NT2/D1 (cell line): ENCODE data around the gene SORCS3.

ENCODE experiments used
- SUZ12 ChIP-seq: IDR thresholded peaks from 2 replicates; pipeline ENCODE4 v1.6.1; 2011; ENCODE audit not compliant: insufficient read length, insufficient read depth; ENCODE audit errors: extremely low read depth
- ZNF274 ChIP-seq: IDR thresholded peaks from 2 replicates; pipeline ENCODE4 v1.6.1; 2011; ENCODE audit warnings: mild to moderate bottlenecking, low read depth, low read length

- TF ChIP-seq ZNF274 (no peak), SUZ12 (no peak)
These were observed 40.4 kb downstream of the SORCS3 start for GRCh38 chr10:104681485-104681884.
